Epithelial cell of esophagus (primary cell): Measurements from ENCODE around the gene FALEC.

ENCODE experiments used
- DNase-seq: peaks from one replicate; pipeline ENCODE4 v3.0.0; 2010; ENCODE audit warnings: low read depth
- H3K4me3 ChIP-seq: 2 replicates; pipeline ENCODE4 v1.5.1; 2011; ENCODE audit warnings: mild to moderate bottlenecking, low read length, control low read depth
- TF ChIP-seq, protein P1 (sequence below): IDR thresholded peaks from 2 replicates; pipeline ENCODE4 v1.5.1; 2011; ENCODE audit warnings: low read depth, mild to moderate bottlenecking, low read length, control low read depth, inconsistent platforms; ENCODE audit not compliant: insufficient read depth; ENCODE audit errors: missing control alignments

Gene FALEC

DNA sequence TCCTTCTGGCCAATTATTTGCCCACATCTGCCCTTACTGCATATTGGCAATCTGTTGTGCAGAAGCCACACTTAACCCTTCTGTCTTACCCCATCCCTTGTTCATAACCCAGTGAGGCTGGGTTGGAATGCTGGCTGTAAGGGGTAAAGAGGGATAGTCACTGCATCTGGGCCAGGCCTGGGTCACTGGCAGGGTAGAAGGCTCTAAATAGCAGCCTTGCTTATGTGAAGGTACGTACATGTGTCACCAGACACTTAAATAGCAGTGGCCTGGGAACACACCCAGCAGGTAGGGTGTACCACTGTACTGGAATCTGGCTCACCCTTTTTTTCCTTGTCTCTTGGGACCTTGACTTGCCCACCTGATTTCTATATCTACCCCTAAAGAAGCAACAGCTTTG lies 38.2 kb upstream of the FALEC start:
- H3K4me3 ChIP-seq: no peak overlapping the region
- peak; percentile 64 for DNase-seq
- TF ChIP-seq, protein P1, sequence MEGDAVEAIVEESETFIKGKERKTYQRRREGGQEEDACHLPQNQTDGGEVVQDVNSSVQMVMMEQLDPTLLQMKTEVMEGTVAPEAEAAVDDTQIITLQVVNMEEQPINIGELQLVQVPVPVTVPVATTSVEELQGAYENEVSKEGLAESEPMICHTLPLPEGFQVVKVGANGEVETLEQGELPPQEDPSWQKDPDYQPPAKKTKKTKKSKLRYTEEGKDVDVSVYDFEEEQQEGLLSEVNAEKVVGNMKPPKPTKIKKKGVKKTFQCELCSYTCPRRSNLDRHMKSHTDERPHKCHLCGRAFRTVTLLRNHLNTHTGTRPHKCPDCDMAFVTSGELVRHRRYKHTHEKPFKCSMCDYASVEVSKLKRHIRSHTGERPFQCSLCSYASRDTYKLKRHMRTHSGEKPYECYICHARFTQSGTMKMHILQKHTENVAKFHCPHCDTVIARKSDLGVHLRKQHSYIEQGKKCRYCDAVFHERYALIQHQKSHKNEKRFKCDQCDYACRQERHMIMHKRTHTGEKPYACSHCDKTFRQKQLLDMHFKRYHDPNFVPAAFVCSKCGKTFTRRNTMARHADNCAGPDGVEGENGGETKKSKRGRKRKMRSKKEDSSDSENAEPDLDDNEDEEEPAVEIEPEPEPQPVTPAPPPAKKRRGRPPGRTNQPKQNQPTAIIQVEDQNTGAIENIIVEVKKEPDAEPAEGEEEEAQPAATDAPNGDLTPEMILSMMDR: no peak

DNA sequence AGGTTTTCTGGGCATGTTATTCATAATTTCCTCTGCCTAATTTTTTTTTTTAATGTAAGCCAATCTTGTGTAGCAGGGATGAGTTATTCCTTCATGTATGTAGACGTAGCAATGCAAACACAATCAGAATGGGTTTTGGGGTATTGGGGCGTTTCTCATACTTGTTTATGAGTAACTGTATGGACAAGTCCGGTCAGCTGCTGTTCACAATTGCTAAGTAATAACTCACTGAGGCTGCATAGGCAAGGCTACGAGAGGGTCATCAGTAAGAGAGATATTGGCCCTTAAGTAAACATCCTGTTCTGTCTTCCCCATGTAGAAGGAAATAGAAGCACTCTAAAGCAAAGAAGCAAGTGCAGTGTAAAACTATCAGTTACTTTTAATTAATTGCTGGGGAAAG lies 37.8 kb upstream of the FALEC start:
- no peak overlapping the region for H3K4me3 ChIP-seq
- DNase-seq: peak; percentile 99
- TF ChIP-seq, protein P1: no peak

DNA sequence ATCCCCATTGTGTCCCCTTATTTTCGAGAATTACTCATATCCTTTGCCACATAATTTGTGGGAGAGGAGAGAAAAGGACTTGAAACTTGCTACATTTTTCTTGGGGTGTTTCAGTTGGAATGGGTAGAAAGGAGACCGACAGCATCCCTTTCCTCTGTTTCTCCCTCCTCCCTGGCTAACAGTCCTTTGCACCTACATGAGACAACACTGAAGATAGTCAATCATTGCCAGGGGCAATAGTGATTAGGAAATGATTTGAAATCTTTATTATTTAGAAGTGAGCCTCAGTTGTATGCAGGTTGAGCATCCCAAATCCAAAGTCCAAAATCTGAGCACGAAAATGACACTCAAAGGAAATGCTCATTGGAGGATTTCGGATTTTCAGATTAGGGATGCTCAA lies 36.2 kb upstream of the FALEC start:
- TF ChIP-seq, protein P1: no peak
- DNase-seq: no peak
- H3K4me3 ChIP-seq: no peak overlapping the region

DNA sequence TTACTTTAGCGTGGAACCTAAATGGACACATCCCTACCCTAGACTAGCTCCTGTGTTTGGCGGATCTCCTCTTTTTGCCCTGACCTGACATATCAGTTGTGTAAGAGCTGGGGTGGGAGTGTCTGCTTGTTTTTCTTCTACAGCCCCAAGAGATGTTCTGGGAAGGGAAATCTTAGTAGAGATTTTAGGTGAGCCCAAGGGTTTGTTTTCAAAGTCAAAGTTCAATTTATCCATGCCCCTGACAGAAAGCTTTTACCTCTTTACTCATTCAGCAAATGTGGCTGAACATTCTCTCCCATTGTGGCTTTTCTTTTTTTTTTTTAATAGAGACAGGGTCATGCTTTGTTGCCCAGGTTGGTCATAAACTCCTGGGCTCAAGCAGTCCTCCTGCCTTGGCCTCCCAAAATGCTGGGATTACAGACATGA lies 35.6 kb upstream of the FALEC start:
- DNase-seq: peak; percentile 19
- no peak overlapping the region for H3K4me3 ChIP-seq
- TF ChIP-seq, protein P1: no peak

DNA sequence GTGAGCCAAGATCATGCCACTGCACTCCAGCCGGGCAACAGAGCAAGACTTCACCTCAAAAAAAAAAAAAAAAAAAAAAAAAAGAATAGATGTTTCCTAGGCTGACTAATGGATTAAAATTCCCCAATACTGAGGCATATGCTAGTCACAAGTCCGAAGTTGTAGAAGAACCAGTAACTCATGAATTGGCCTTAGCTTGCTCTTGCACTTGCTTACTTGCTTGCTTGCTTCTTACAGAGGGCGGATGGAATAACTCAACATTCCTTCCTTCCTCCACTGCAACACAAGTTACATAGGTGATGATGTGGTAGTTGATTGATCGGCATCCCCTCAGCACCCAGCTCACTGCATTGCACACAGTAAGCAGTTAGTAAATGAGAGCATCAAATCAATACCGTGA lies 31.1 kb upstream of the FALEC start:
- DNase-seq: peak; percentile 93
- TF ChIP-seq, protein P1: no peak
- no peak overlapping the region for H3K4me3 ChIP-seq

DNA sequence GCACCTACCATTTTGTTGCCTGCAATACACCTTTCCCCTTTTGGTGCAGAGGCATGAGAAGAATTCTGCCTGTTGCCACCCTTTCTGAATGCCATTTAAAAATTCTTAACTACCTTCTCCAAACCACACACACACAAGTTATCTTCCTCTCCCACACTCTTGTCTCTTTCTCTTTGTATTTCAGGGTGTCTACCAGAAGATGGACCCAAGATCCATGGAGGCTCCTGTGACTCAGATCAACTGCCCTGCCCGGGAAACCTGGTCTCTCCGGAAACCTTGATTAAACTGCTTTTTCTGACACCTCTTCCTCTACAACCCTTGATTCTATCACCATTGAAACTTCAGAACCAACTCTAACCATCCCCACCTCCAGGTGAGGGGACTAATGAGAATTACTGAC lies 30.7 kb upstream of the FALEC start:
- peak; percentile 63 for DNase-seq
- H3K4me3 ChIP-seq: no peak overlapping the region
- TF ChIP-seq, protein P1: peak; percentile 51

DNA sequence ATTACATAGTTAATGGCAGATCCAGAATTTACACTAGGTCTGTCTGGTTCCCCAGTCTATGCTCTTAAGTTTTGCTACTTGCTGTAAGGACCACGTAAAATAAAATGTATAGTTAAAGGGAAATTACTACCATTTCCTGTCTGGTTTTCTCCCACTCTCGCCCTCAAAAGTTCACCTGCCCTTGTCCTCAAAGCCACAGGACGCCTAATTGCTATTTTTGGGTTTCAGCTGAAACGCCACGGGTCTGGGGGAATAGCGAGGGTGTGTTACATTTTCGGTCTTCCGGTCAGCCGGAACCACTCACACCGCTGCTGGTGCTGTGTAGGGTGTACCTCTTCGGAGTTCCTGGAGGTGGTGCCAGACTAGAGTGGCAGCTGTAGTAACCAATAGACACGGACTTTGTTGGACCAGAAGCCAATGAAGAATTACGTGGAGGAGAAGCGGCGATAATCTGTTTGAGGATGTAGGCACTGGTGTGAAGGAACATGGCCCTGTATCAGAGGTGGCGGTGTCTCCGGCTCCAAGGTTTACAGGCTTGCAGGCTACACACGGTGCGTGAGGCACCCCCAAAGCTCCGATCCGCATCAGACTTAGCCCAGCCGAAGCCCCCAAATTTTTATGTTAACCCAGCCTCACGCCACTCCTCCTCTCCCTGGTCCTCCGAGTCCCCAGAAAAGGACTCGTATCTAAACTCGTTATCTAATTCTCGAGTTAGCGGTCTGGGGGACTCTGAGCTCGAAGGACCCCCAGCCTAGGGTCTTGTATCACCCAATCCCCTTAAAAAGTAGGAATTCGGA lies 28.4 kb upstream of the FALEC start, which contains the start of gene TARS2:
Gene TARS2, plus strand, starts transcription at position 454 of the 797 bp plus-strand sequence. Its CDS starts 32 bp downstream, at position 486.
- peak within 1 kb of the TSS; percentile 86 for H3K4me3 ChIP-seq
- DNase-seq: peak; percentile 98
- TF ChIP-seq, protein P1: peak; percentile 44
